NCI-H82 treated with DMSO at 0.1 percent for 48 hours (cell line): ENCODE measurements around the gene BICDL2.
"Not testable (repeated sequence)": the region's sequence is repeated elsewhere in the genome, so short reads cannot be mapped to it uniquely, and the experiment has no call there.

Experiments
- DNase-seq: peaks from one replicate; lab custom pipeline; 2025; ENCODE audit not compliant: unreplicated experiment; lab: John Stamatoyannopoulos, UW

BICDL2 gene

GRCh38 chr16:3065069-3065741, 28.5 kb upstream of the BICDL2 start, which contains the start of gene IL32:
Gene IL32 (plus strand): TSS chr16:3065640. CDS start chr16:3065812, 172 bp downstream.
- DNase-seq, result no peak

GRCh38 chr16:3063625-3064386, 27.1 kb upstream of the BICDL2 start:
- DNase-seq, result no peak

GRCh38 chr16:3062553-3062952, 25.8 kb upstream of the BICDL2 start:
- DNase-seq, result no peak

- peak; percentile 68 for DNase-seq
Observed at GRCh38 chr16:3060339-3061127, 23.8 kb upstream of the BICDL2 start.

GRCh38 chr16:3059723-3060242, 23.0 kb upstream of the BICDL2 start:
- DNase-seq, result no peak

GRCh38 chr16:3059041-3059722, 22.4 kb upstream of the BICDL2 start:
- peak; percentile 56 for DNase-seq

- DNase-seq, result peak; percentile 22
Observed at GRCh38 chr16:3058139-3059030, 21.6 kb upstream of the BICDL2 start.

GRCh38 chr16:3057181-3058138, 20.7 kb upstream of the BICDL2 start:
- no peak for DNase-seq

- no peak for DNase-seq
Observed at GRCh38 chr16:3056336-3057180, 19.8 kb upstream of the BICDL2 start.

GRCh38 chr16:3055734-3056115, 19.0 kb upstream of the BICDL2 start:
- not testable (repeated sequence) for DNase-seq

GRCh38 chr16:3054965-3055733, 18.4 kb upstream of the BICDL2 start:
- no peak for DNase-seq

- not testable (repeated sequence) for DNase-seq
Observed at GRCh38 chr16:3053330-3053710, 16.6 kb upstream of the BICDL2 start.

- not testable (repeated sequence) for DNase-seq
Observed at GRCh38 chr16:3052571-3053329, 16.0 kb upstream of the BICDL2 start.

- DNase-seq, result no peak
Observed at GRCh38 chr16:3051494-3051893, 14.8 kb upstream of the BICDL2 start.

GRCh38 chr16:3051009-3051408, 14.3 kb upstream of the BICDL2 start:
- no peak for DNase-seq

GRCh38 chr16:3050487-3050886, 13.7 kb upstream of the BICDL2 start:
- DNase-seq, result no peak
